HG03432 (cell line): ENCODE measurements around the gene THRB.

Experiments
- ATAC-seq: cut with Tn5 transposase; IDR thresholded peaks from one replicate; pipeline ENCODE4 v1.9.1; 2021; ENCODE audit warnings: mild to moderate bottlenecking, moderate library complexity; ENCODE audit not compliant: unreplicated experiment

The THRB gene

DNA sequence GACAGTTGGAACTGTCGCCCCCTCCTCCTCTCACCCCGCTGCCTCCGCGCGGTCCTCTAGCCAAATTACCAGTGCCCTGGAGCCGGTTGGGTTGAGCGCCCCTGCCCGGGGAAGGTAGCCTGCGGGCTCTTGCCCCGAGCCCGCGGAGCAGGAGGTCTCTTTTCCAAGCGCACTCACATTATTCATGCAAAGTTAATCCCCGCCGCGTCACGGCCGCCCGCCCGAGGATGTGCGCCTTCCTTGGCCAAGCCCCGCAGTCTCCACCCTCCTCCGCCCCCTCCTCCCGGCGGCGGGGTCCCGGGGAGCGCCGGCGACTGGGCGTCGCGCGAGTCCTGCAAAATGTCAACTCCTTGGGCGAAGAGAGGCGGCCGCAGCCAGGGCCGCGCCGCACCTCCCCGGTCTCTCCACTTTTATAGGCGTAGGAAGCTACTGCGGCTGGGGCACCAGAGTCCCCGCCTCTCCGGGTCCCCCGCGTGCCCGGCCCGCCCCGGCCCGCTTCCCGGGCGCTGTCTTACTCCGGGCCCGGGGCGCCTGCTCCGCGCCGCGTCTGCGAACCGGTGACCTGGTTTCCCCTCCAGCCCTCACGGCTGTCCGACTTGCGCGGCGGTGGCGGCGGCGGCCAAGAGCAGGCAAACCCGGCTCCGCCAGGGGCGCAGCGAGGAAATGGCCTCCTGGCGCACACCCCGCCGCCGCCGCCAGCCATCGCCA, at the start of gene THRB:
Gene THRB, minus strand, starts transcription at position 233 of the 708 bp plus-strand sequence.
- peak; percentile 78 for ATAC-seq

GRCh38 chr3:24541935-24542334, 47.3 kb upstream of the THRB start:
- no peak for ATAC-seq

- no peak for ATAC-seq
These were observed 46.2 kb upstream of the THRB start for GRCh38 chr3:24540821-24541220.

GRCh38 chr3:24539699-24540098, 45.0 kb upstream of the THRB start:
- ATAC-seq: no peak

DNA sequence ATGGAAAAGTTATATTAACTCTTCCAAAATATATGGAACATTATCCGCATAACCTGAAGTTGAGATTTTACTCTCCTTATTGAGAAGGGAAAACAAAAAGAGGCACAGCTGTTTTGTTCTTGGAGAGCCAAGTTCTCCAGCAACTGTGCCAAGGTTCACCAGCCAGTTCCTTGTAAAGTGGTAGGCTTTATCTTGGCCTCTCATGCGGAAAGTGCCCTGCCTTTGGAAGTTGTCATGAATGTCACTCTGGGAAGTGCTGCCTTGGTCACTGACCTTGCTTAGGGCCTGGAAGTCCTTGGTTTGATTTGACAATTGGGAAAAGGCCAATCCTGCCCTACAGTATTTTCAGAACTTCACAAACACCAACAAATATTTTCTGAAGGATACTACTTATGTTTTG, 44.2 kb upstream of the THRB start:
- no peak for ATAC-seq

GRCh38 chr3:24533561-24534193, 39.0 kb upstream of the THRB start:
- no peak for ATAC-seq

GRCh38 chr3:24530471-24530870, 35.8 kb upstream of the THRB start:
- ATAC-seq: no peak

DNA sequence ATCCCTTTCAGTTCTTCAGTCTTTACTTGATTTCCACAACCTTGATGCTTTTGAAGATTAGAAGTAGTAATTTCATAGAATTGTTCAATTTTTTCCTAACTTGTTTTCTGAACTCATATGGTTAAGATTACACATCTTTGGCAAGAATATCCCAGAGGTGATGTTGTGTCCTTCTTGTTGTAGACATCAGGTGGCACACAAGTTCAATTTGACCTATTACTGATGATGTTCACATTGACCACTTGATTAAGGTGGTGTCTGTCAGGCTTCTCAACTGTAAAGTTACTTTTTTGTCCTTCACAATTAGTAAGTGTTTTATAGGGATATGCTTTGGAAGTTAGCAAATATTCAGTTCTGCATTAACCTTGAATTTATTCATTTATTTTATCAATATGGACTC, 34.6 kb upstream of the THRB start:
- ATAC-seq: no peak

DNA sequence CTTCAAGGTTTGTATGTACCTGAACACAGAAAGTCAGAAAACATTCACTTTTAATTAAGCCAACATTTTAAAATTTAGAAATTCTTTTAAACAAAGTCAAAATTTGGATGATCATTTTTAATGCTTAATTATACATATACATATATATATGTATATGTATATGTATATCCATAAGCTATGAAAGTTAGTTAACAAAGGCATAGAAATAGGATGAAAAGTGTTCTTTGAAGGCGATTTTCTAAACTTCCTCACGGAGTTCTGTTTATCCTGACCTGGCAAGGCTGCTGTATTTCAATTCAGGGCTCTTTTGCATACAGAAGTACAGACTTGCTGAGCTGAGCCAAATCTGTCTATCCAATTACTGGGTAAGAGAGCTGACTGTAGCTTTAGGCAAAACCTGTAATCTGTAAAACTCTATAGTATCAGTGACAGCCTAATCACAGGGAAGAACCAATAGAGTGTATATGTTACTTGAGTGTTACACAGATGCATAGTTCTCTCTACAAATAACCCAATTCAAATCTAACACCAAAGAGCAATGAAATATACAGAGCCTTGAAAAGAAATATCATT, 32.1 kb upstream of the THRB start:
- ATAC-seq: no peak

DNA sequence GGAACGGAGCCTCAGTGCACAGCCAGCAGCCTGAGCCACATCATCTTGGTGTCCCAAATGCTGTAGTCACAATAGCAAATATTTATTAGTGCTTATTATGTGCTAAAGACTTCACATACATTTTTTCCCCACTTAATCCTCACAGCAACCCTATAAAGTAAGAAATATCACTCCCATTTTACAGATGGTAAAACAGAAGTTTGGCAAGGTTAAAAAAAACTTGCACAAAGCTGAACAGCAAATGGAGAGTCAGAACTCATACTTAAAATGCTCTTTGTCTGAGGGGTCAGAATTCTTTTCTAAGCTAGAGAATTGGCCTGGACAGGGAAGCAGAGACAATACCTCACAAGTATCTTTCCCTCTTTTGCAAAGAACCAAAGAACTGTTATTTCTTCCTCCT, 30.9 kb upstream of the THRB start:
- no peak for ATAC-seq

- no peak for ATAC-seq
These were observed 30.4 kb upstream of the THRB start for GRCh38 chr3:24525022-24525421.

- ATAC-seq: no peak
These were observed 29.5 kb upstream of the THRB start for GRCh38 chr3:24523988-24524727.

DNA sequence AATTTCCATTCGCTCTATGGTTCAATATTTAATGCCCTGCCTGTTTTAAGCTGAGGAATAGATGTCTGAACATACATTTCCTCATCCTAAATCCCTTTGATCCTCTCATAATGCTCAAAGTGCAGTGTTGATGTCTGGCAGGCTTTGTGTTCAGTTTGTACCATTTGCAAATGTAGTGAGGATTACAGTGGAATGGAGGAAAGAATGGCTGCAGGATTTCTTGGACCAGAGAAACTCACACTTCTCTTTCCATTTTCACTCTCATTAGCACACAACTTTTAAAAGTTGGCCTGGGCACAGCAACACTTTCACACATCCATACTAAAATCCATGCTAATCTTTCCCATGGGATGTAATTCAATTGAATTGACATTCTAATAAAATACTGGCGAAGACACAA, 28.6 kb upstream of the THRB start:
- no peak for ATAC-seq

DNA sequence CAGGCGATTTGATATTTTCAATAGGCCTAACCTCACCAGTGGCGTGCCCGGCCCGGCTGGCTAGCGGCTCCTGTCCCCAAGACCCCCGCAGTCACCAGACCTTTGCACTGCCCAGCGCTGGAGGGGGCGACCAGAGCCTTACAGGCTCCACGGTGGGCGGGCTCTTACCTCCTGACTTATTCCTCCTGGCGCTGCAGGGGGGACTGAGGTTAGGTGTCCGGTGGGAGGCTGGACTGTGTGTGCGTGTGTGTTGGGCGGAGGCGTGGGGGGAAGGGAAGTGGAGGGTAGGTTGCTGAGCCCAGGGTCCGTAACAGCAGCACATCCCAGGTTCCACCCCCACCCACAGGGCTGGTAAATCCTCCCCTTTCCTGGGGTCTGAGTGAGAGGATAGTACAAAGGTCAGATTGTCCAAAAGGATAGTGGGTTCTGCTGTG, 27.5 kb upstream of the THRB start:
- no peak for ATAC-seq

DNA sequence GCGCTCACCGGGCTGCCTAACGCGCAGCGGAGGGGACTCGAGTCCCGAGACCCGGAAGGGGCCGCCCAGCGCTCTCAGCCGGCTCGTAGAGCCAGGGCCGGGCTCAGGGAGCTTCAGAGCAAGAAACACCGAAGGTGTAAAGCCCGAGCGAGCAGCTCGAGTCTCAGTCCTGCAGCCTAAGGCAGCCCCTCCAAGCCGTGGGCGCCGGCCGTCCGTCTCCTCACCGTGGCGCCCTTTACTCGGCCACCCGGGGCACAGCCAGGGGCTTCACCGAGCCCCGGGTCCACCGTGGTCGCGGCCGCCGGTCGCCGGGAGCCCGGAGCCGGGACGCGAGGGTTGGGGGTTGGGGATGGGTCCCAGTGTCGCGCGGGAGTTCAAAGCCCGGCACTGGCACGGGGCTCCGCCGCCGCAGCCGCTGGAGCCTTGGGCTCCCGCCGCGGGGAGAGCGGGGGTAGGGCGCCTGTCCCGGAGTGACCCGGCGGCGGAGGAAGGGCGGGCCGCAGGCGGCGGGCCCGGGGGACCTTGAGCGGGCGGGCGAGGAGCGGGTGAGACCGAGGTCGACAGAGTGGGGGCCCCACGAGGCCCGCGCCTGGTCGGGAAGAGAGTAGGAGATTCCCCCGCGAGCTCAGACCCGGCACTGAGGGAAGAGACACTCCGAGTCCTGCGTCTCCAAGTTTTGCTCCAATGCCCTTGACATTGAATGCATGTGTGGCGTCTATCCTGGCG, 26.9 kb upstream of the THRB start:
- peak; percentile 50 for ATAC-seq

DNA sequence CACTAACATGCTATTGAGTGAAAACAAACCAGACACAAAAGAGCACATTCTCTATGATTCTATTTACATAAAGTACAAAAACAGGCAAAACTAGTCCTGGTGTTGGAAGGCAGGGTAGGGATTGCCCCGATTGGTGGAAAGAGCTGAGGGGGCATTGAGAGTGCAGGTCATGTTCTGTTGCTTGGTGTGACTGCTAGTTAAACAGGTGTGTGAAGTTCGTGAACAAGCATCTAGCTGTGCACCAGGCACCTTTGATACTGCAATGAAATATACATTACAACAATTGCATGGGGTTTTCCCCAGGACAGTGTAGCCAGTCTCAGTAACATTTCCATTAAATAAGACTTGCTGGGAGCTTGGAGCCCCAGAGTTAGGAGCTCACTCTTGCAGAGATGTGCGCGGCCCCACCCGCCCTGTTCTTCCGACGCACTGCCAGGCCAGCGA, 26.3 kb upstream of the THRB start:
- ATAC-seq: no peak

DNA sequence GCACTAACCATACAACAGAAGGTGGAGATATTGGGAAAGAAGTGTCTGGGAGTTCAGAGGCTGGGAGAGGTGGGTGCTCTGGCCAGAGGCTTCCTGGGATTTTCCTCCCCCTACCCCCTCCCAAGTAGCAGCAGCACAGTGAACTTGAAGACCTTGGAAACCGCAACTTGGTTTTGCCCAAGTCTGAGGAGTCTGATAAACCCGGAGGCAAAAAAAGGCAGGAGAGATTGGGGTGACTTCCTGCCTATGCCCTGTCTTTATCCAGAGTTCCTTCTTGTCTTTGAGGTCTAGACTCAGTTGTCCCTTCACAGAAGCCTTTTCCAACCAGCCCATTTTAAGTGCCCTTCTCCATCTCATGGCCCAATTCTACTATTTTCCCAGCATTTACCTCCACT, 25.4 kb upstream of the THRB start:
- ATAC-seq: no peak

DNA sequence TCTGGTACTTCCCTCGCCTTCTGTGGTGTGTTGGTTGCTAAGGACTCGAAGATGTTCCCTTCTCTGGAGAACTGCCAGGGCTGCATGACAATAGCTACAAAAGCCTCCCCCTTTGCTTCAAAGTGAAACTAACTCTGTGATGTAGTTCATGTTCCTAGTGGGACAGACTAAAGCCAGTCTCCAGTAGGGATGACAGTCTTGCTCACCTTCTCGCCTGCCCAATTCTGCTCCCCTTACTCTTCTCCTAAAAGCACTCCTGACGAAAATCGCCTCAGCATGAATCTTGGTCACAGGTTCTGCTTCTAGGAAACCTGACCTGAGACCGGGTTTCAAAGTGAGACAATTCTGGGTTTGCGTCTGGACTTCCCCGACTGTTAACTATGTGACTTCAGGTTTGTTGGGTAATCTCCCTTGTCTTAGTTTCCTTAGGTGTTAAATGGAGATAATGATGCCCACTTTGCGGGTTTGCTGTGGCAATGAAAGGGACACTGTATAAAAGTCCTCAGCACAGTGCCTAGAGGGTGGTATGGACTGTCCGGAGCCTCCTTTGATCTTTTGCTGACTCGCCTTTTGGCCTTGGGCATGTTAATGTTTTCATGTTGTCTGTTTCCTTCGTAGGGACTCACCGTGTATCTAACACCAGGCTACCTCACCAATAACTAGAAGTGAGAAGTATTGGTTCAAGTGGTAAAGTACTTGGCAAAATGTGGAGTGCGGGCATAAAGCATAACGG, 24.9 kb upstream of the THRB start:
- ATAC-seq: peak; percentile 62

DNA sequence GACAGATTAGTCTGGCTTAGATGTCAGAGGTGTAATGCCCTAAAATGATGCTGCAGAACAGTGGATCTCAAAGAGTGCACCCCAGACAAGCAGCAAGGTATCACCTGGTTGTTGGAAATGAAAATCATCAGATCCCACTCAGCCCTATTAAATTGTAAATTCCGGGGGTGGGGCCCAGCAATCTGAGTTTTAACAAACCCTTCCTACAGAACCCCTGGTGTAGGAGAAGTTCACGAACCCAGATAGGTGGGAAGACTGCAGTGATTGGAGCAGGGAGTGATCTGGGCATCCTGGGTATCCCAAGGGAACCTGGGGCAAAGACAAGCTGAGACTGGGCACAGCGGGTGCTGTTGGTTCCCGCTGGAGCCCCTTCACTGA, 24.3 kb upstream of the THRB start:
- no peak for ATAC-seq

GRCh38 chr3:24514119-24514518, 19.5 kb upstream of the THRB start:
- ATAC-seq: no peak
